ENCODE data around the gene DGCR8.

DNA sequence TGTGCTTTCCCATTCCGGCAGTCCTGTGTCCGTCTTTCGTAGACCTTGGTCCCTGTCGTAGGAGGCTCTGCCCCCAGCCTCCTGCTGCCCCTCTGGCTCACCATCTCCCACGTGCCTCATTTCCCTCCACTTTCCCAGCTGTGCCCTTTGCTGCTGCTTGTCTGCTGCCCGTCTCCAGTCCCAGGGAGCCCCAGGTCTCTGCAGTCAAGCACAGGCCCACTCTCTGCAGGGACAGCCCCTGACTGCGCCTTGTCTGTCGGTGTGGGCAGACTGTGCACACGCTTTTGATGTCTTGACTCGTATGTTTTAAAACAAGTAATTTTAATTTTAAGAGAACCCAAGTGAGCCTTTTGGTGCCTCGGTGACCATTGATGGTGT lies 12.4 kb downstream of the DGCR8 start:
- TF ChIP-seq, protein P1, sequence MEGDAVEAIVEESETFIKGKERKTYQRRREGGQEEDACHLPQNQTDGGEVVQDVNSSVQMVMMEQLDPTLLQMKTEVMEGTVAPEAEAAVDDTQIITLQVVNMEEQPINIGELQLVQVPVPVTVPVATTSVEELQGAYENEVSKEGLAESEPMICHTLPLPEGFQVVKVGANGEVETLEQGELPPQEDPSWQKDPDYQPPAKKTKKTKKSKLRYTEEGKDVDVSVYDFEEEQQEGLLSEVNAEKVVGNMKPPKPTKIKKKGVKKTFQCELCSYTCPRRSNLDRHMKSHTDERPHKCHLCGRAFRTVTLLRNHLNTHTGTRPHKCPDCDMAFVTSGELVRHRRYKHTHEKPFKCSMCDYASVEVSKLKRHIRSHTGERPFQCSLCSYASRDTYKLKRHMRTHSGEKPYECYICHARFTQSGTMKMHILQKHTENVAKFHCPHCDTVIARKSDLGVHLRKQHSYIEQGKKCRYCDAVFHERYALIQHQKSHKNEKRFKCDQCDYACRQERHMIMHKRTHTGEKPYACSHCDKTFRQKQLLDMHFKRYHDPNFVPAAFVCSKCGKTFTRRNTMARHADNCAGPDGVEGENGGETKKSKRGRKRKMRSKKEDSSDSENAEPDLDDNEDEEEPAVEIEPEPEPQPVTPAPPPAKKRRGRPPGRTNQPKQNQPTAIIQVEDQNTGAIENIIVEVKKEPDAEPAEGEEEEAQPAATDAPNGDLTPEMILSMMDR (IDR thresholded peaks at IDR 0.05; ENCODE audit: insufficient read depth, low read depth, low read length) = no peak
- TF ChIP-seq EZH2 (IDR thresholded peaks at IDR 0.05; ENCODE audit: insufficient read depth, low read length) = no peak

Data from astrocyte (in vitro differentiated cells and primary cell).